Activated naive CD4-positive, alpha-beta T cell treated with anti-CD3 and anti-CD28 coated beads, Interleukin-2, amount 50 U/mL, for 16 hours (primary cell): Measurements from ENCODE around the gene LAMA1.
"Not testable (repeated sequence)": the region's sequence is repeated elsewhere in the genome, so short reads cannot be mapped to it uniquely, and the experiment has no call there.

Experiments
- DNase-seq: peaks from one replicate; pipeline ENCODE4 v3.0.0-alpha.2; 2020

The LAMA1 gene

DNA sequence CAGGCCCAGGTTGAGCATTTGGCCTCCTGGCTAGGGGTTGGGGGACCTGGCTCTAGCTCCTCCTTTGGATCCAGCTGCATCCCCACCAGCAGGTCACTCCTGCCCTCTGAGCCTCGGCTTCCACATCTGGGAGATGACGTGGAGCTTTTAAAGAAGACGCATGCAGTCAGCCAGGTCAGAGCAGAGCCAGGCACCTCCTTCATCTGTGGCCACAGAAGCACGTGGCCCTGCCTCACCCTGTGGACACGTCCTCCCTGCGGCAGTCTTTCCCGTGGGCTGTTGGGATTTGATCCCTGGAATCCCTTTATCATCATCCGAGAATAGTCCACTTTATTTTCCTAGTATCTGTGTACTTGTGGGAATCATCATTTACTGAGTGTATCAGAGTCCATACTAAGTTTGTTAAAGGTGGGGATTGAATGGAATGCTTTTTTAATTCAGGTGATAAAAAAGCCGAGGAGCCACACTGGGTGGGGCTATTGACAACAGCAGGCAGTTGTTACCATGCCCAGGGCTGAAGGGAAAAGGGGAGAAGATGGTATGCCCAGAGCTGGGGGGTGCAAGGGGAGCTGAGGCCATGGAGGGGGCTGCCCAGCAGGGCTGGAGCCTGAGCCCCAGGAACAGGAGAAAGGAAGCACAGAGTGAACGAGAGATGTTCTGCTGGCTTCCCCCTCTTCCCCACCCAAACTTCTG, 170.1 kb downstream of the LAMA1 start:
- no peak for DNase-seq

DNA sequence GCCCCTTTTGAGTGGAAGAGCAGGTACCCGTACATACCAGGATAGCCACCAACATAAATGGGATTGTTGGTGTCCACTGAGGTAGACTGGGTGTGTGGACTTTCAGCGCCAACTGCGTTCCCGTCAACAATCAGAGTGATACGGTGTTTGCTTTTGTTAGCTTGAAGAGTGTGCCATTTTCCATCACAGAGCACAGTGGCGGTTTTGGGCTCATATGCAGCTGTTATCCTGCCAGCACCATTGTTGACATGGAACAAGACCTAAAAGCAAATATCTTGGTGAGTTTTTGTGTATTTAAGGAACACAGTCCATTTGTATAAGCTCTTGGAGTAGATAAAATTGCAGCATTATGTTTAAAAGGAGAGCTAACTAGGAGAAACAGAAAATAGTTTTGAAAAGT, 174.5 kb downstream of the LAMA1 start:
- no peak for DNase-seq

GRCh38 chr18:6942742-6943141, 174.9 kb downstream of the LAMA1 start:
- no peak for DNase-seq

DNA sequence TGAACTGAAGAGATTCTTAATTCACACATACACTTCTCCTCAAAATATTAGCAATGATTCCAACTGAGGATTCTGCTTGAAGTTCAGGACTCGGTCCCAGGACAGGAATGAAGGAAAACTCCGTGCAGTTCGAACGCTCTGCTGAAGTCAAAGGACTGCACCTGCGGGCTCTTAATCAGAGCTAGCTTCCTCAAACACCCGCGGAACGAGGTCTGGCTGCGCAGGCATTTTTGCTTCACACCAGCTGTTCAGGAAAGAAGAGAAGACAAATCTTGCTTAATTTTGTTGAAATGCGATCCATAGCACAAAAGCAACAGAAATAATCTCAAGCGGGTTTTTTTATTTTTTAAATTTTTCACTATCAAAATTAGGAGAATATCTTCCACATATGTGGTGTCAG, 175.6 kb downstream of the LAMA1 start:
- no peak for DNase-seq

- no peak for DNase-seq
These were observed 177.1 kb downstream of the LAMA1 start for GRCh38 chr18:6940451-6940850.

GRCh38 chr18:6939972-6940371, 177.6 kb downstream of the LAMA1 start:
- DNase-seq, result no peak

DNA sequence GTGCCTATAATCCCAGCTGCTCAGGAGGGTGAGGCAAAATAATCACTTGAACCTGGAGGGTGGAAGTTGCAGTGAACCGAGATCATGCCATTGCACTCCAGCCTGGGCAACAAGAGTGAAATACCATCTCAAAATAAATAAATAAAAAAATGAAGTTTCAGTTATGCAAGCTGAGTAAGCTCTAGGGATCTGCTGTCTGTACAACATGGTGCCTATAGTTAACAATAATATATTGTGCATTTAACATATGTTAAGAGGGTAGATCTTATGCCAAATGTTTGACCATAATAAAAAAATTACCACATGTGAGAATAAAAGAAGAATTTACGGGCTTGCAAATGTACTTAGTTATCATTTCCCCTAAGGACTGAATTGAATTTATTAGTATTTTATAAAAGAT, 179.2 kb downstream of the LAMA1 start:
- not testable (repeated sequence) for DNase-seq

DNA sequence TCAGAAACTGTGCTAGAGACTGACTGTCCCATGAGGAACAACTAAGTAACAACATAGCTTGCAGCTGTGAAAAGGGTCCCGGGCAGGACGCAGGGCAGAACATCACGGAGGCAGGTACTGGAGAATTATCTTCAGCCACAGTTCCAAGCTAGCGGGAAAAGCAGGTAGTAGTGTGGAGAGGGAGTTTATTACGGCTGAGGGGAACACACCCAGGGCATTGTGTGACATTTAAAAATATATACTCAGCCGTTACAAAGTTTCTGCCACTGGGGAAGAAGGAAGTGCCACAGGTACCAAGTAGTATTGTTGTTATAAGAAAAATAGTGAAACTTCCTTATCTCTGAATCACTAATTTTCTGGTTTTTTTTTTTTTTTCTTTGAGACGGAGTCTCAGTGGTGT, 179.6 kb downstream of the LAMA1 start:
- DNase-seq, result no peak

GRCh38 chr18:6934859-6935258, 182.7 kb downstream of the LAMA1 start:
- no peak for DNase-seq

DNA sequence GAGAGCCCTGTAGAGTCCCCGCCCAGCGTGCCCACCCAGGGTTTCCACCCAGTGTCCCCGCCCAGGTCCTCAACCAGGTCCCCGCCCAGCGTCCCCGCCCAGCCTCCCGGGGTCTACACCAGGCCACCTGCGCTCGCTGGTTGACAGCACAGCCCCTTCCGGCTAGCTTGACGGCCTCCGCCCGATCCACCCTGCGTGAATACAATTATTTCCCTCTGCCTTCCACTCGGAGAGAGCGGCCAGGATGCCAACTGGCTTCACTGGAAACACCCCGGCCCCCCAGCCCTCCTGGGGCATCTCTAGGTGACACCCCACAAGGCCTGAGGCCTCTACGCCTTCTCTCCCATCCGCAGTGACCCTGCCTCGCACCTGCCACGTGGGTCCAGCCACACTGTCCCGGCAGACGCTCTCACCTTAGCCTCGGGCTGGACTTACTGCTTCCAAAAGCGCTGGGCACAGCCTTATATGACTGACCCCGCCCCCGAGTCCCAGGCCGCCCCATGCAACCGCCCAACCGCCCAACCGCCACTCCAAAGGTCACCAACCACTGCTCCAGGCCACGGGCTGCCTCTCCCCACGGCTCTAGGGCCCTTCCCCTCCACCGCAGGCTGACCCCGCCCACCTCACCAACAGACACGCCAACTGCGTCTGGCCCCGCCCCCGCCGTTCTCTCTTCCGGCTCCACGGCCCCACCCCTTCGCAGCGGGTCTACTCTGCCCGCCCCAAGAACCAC, 188.1 kb downstream of the LAMA1 start:
- no peak for DNase-seq

DNA sequence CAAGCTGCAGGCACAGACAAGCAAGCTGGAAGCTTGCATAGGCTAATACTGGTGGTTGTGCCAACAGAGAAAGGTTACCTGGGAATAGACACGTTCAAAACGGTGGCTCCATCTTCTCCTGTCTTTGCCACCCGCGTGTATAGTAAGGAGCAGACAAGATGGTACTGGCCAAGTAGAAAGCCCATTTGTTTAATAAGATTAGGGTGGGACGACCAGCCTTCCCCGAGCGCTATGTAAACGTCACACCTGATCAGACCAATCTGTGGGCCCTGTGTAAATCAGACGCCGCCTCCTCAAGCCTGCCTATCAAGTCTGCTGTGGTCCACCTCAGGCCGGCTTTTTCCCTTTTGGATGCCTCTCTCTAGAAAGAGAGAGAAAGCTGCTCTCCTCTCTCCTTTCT, 189.2 kb downstream of the LAMA1 start:
- DNase-seq, result no peak

DNA sequence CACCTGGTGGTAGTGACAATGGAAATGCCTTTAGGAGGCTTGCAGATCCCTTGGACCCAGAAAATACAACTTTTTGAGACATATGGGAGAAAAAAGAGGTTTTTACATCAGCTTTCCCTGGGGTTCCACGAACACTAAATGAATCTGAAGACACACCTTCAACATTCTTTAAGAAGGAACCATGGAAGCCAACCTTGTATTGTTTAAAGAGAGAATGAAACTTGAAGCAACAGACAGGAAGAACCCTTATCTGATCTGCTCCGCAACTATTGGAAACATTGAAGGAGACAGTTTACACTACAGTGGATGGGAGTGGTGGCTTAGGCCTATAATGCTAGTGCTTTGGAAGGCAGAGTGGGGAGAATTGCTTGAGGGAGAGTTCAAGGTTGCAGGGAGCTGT, 190.4 kb downstream of the LAMA1 start:
- DNase-seq, result no peak

- no peak for DNase-seq
These were observed 194.4 kb downstream of the LAMA1 start for GRCh38 chr18:6923220-6923619.

DNA sequence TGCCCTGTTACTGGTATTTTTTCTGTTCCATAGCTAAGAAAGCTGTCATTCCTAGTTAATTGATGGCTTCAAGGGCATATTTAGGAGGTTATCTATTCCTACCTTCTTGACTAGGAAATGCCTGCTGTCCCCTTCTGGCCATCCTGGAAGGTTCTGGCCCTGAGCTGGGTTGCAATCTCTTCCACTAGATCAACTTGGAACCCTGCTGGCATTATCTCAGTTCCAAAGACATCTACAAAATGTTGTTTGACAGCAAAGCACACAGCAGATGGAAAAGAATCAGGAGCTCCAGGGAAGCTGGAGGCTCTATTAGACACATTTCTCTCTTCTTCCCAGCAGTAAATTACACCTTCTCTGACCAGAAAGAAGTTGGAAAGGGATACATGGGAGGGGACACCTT, 196.0 kb downstream of the LAMA1 start:
- no peak for DNase-seq

- DNase-seq, result no peak
These were observed 197.3 kb downstream of the LAMA1 start for GRCh38 chr18:6920099-6920955.

DNA sequence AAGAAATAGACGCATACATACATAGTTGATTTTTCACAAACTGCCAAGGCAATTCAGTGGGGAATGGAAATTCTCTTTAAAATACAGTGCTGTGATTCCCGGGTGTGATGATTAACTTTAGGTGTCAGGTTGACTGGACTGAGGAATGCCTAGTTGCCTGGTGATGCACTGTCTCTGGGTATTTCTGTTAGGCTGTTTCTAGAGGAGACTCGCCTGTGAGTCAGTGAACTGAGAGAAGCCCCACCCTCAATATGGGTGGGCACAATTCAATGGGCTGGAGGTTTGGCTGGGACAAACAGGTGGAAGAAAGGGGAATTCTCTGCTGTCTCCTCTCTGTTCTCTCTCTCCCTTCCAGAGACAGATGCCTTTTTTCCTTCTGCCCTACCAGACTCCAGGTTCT, 200.5 kb downstream of the LAMA1 start:
- no peak for DNase-seq

- DNase-seq, result no peak
These were observed 216.2 kb downstream of the LAMA1 start for GRCh38 chr18:6901286-6901926.

GRCh38 chr18:6891788-6892187, 225.8 kb downstream of the LAMA1 start:
- DNase-seq, result no peak
